ENCODE results near the gene SCN2B.

GRCh38 chr11:118186346-118187107 is 10.1 kb upstream of the SCN2B start:
- TF ChIP-seq CTCF (conservative IDR thresholded peaks at IDR 0.05; ENCODE audit: low read length) (no peak), EZH2phosphoT487 (IDR thresholded peaks at IDR 0.05; ENCODE audit: borderline replicate concordance) (no peak)

Data from Loucy (cell line).